Prostate gland (tissue), 2 donors: ENCODE measurements around the gene PKP4. TPM values are rescaled to one million over a fixed set of nuclear protein-coding genes. Genes with fewer than 3 reads are reported as not detected.

ENCODE experiments used
- DNase-seq: peaks from one replicate; pipeline ENCODE4 v3.0.0-alpha.2; 2019; ENCODE audit warnings: low spot score
- H3K27ac ChIP-seq, 2 donors: fragments of 200-600 bp; sonication (generic); 2 replicates each; pipeline ENCODE4 v1.5.1; 2017 to 2019
- H3K27me3 ChIP-seq: fragments of 200-600 bp; sonication (generic); replicated peaks from 2 replicates; pipeline ENCODE4 v1.5.1; 2019; ENCODE audit not compliant: insufficient read depth
- H3K36me3 ChIP-seq, 2 donors: fragments of 200-600 bp; sonication (generic); 1 replicate in 1 of 2; 2 replicates in 1 of 2; pipeline versions ENCODE4 v1.5.1 to v1.8.1; 2017 to 2019
- H3K4me1 ChIP-seq: fragments of 200-600 bp; sonication (generic); replicated peaks from 2 replicates; pipeline ENCODE4 v1.5.1; 2019
- H3K4me3 ChIP-seq, 2 donors: fragments of 200-600 bp; sonication (generic); 2 replicates each; pipeline ENCODE4 v1.5.1; 2017 to 2019
- H3K9me3 ChIP-seq: fragments of 200-600 bp; sonication (generic); 2 replicates; pipeline ENCODE4 v1.5.1; 2017
- POLR2A ChIP-seq: fragments of 450-650 bp; IDR thresholded peaks from one replicate; pipeline ENCODE4 v1.6.1; 2016; ENCODE audit warnings: antibody characterized with exemption, mild to moderate bottlenecking
- POLR2AphosphoS5 ChIP-seq: sonication (generic); formaldehyde crosslinking; IDR thresholded peaks from one replicate; pipeline ENCODE4 v1.6.1; 2017; ENCODE audit warnings: antibody characterized with exemption
- WGBS: methylation state at CpG from one replicate; pipeline ENCODE4 v1.1.5; 2018; 5-methylcytosine and 5-hydroxymethylcytosine counted together
- intact Hi-C: fragments of 100-400 bp; cut with DNase I; formaldehyde crosslinking; loops from one replicate; pipeline ENCODE4 v1.14.2; 2022
- total RNA-seq, 2 donors: library from RNA; depleted of rRNA; stranded (reverse); fragments of >200 nt; gene quantifications; one replicate each; pipeline ENCODE4 v1.1.0, GENCODE V29; 2016
- TF ChIP-seq, protein P1 (sequence below), 4 experiments: fragments of 200-600 bp in 2 of 4; fragments of 450-650 bp in 2 of 4; sonication (generic) in 2 of 4; IDR thresholded peaks; 1 replicate in 3 of 4; 2 replicates in 1 of 4; pipeline ENCODE4 v1.5.1; 2016 to 2019; ENCODE audit warnings: antibody characterized with exemption in 4 of 4, mild to moderate bottlenecking in 2 of 4, moderate library complexity in 2 of 4

The PKP4 gene
- total RNA-seq, 2 donors from 2014 or later, result 49.0 to 57.9 TPM

DNA sequence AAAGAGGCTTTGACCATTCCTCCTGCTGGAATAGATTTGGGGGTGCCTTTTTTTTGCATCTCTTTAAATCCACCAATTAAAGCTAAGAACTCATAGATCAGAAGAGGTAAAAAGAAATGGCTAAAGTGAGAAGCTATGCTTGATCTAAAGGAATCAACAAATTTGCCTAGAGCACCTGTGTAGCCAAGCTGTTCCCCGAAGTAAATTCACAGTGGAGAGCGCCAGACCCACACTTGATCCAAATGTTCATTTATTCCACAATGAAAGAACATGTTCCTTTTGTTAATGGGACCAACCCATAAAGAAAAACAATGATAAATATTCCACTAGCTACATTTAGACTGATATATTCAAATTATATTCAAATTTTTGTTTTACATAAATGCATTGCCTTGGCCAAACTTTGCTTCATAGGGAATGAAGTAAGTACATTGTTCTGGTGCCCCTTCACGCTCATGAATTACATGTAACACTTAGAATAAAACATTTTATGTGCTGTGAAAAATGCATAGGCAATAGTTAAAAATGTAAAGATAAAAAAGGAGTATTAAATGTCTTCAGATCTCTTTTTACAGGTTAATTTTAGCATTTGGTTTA lies 167.4 kb downstream of the PKP4 start:
- intact Hi-C loops, result no loop called here
- TF ChIP-seq, protein P1, sequence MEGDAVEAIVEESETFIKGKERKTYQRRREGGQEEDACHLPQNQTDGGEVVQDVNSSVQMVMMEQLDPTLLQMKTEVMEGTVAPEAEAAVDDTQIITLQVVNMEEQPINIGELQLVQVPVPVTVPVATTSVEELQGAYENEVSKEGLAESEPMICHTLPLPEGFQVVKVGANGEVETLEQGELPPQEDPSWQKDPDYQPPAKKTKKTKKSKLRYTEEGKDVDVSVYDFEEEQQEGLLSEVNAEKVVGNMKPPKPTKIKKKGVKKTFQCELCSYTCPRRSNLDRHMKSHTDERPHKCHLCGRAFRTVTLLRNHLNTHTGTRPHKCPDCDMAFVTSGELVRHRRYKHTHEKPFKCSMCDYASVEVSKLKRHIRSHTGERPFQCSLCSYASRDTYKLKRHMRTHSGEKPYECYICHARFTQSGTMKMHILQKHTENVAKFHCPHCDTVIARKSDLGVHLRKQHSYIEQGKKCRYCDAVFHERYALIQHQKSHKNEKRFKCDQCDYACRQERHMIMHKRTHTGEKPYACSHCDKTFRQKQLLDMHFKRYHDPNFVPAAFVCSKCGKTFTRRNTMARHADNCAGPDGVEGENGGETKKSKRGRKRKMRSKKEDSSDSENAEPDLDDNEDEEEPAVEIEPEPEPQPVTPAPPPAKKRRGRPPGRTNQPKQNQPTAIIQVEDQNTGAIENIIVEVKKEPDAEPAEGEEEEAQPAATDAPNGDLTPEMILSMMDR (IDR thresholded peaks at IDR 0.05), result no peak
- no peak for TF ChIP-seq POLR2A
- Histone ChIP-seq H3K27ac (no peak overlapping the region), H3K36me3 (no peaks in the 10 kb centered on the region), H3K4me1 (no peaks in the 10 kb centered on the region), H3K4me3 (no peak overlapping the region), H3K27me3 (no peaks in the 10 kb centered on the region), H3K9me3 (no peaks in the 10 kb centered on the region)
- no peak for DNase-seq
- WGBS, result 95% methylated on average over 3 of the region's 3 CpGs

DNA sequence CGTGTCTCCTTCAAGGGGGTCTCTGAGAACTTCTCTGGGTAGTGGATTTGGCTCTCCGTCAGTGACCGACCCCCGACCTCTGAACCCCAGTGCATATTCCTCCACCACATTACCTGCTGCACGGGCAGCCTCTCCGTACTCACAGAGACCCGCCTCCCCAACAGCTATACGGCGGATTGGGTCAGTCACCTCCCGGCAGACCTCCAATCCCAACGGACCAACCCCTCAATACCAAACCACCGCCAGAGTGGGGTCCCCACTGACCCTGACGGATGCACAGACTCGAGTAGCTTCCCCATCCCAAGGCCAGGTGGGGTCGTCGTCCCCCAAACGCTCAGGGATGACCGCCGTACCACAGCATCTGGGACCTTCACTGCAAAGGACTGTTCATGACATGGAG lies 168.2 kb downstream of the PKP4 start:
- Histone ChIP-seq H3K9me3 (no peaks in the 10 kb centered on the region), H3K27ac (no peak overlapping the region), H3K36me3 (no peaks in the 10 kb centered on the region), H3K27me3 (no peaks in the 10 kb centered on the region), H3K4me3 (no peak overlapping the region), H3K4me1 (no peaks in the 10 kb centered on the region)
- no peak for TF ChIP-seq POLR2A
- TF ChIP-seq, protein P1 (IDR thresholded peaks at IDR 0.05), result no peak
- TF ChIP-seq POLR2AphosphoS5, result no peak
- intact Hi-C loops, result no loop called here
- 98% methylated on average over 19 of the region's 19 CpGs for WGBS
- no peak for DNase-seq

DNA sequence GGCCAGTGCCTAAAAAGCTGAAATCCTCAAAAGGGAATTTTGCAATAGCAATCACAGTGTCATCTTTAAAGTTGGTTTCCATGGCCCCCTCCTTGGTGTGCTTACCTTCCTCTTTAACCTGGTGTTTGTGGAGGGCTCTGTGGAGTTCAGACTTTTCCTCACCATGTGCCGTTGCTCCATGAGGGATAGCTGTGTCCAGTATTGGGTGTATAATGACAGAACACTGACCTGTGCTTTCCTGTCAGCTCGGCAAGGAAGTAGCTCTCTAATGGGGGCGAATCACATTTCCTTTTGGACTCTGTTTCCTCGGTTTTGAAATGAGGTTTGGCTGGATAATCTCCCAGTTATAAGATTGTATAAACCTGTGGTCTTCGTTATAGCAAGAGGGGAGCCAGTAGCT lies 172.4 kb downstream of the PKP4 start:
- no peaks in the 10 kb centered on the region for H3K36me3 ChIP-seq

DNA sequence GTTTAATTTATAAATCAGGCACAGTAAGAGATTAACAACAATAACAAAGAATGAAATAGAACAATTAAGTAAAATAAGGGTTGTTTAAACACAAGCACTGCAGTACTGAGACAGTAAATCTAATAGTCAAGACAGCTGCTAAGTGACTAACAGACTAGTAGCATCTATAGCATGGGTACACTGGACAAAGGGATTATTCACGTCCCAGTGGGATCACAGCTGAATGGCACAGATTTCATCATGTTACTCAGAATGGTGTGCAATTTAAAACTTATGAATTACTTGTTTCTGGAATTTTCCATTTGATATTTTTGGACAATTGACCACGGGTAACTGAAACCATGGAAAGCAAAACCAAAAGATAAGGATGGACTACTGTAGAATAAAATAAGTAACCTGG lies 176.5 kb downstream of the PKP4 start:
- no peak for TF ChIP-seq POLR2AphosphoS5
- Histone ChIP-seq H3K27me3 (no peaks in the 10 kb centered on the region), H3K4me3 (no peak overlapping the region), H3K36me3 (no peaks in the 10 kb centered on the region), H3K27ac (no peak overlapping the region), H3K4me1 (no peaks in the 10 kb centered on the region), H3K9me3 (no peaks in the 10 kb centered on the region)
- WGBS, result 89% methylated on average over 2 of the region's 2 CpGs
- no peak for DNase-seq
- intact Hi-C loops, result no loop called here

More for the DNA sequence above, 172.4 kb downstream of the PKP4 start:
- no peak overlapping the region for H3K27ac ChIP-seq
- intact Hi-C loops, result no loop called here
- H3K4me1 ChIP-seq, result no peaks in the 10 kb centered on the region
- no peaks in the 10 kb centered on the region for H3K9me3 ChIP-seq
- no peak for DNase-seq
- no peak for TF ChIP-seq POLR2A
- no peak for TF ChIP-seq POLR2AphosphoS5
- TF ChIP-seq, protein P1 (IDR thresholded peaks at IDR 0.05), result no peak
- H3K4me3 ChIP-seq, result no peak overlapping the region
- H3K27me3 ChIP-seq, result no peaks in the 10 kb centered on the region
- WGBS, result 72% methylated on average over 5 of the region's 5 CpGs

DNA sequence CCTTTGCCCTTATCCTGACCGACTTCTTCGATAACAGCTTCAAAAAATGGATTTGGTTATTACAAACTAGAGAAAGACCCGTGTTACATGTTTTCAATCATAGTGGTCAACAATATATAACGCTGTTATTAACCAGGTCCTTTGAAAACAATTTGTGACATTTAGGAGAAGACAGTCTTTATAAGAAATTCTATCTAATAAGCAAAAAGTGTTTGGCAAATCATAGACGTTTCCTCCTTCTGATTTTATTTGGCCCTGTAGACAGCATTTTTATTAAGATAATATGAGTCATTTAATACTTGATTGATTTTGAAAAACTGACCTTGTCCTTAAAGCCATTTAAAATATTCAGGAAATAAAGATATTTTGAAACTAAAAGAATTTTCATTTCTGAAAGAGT lies 177.9 kb downstream of the PKP4 start:
- TF ChIP-seq POLR2AphosphoS5 (no peak), POLR2A (no peak)
- TF ChIP-seq, protein P1 (IDR thresholded peaks at IDR 0.05), result no peak
- Histone ChIP-seq H3K27me3 (no peaks in the 10 kb centered on the region), H3K4me3 (no peak overlapping the region), H3K9me3 (no peaks in the 10 kb centered on the region), H3K27ac (no peak overlapping the region), H3K36me3 (no peaks in the 10 kb centered on the region), H3K4me1 (no peaks in the 10 kb centered on the region)
- no peak for DNase-seq
- intact Hi-C loops, result no loop called here
- 89% methylated on average over 5 of the region's 5 CpGs for WGBS
